T-helper 17 cell (primary cell): ENCODE data around the gene SCD. TPM values are rescaled to one million over a fixed set of nuclear protein-coding genes. Genes with fewer than 3 reads are reported as not detected.

ENCODE experiments used
- ATAC-seq: fragments of 150-1000 bp; cut with Tn5 transposase; 2 replicates; pipeline ENCODE4 v1.10.0; 2021; ENCODE audit warnings: mild to moderate bottlenecking, moderate library complexity
- DNase-seq, 3 donors: peaks; one replicate each; pipeline versions ENCODE4 v3.0.0 to v3.0.0-alpha.2; 2020 to 2021
- H3K9me3 ChIP-seq: one replicate; pipeline ENCODE4 v1.7.0; 2013; ENCODE audit warnings: low read length, mild to moderate bottlenecking; ENCODE audit not compliant: control insufficient read depth, poor library complexity, severe bottlenecking
- H3K27ac Mint-ChIP-seq: one replicate; pipeline ENCODE4 v1.8.0; 2022; ENCODE audit warnings: mild to moderate bottlenecking, moderate library complexity, mixed read lengths
- H3K27me3 Mint-ChIP-seq: one replicate; pipeline ENCODE4 v1.8.0; 2022; ENCODE audit warnings: mixed read lengths
- H3K36me3 Mint-ChIP-seq: one replicate; pipeline ENCODE4 v1.8.0; 2022; ENCODE audit warnings: low read depth, mixed read lengths
- H3K4me1 Mint-ChIP-seq: one replicate; pipeline ENCODE4 v1.8.0; 2022; ENCODE audit warnings: mild to moderate bottlenecking, mixed read lengths
- H3K4me3 Mint-ChIP-seq: one replicate; pipeline ENCODE4 v1.8.0; 2022; ENCODE audit warnings: mild to moderate bottlenecking, moderate library complexity, mixed read lengths
- total RNA-seq, 4 donors: library from RNA in 2 of 4; stranded (reverse) in 2 of 4; gene quantifications; one replicate each; pipeline ENCODE4 v1.2.3 and lab custom pipeline; 2022 to 2026

SCD gene
- total RNA-seq, 2 donors from 2014 or later, result 0.77 to 1.5 TPM

- Mint-ChIP-seq H3K36me3 (peaks cover 8% of the 10 kb centered on the region), H3K4me3 (no peak overlapping the region), H3K27ac (peak overlapping the region; percentile 12)
Observed at GRCh38 chr10:100359529-100360150, 12.6 kb downstream of the SCD start.

DNA sequence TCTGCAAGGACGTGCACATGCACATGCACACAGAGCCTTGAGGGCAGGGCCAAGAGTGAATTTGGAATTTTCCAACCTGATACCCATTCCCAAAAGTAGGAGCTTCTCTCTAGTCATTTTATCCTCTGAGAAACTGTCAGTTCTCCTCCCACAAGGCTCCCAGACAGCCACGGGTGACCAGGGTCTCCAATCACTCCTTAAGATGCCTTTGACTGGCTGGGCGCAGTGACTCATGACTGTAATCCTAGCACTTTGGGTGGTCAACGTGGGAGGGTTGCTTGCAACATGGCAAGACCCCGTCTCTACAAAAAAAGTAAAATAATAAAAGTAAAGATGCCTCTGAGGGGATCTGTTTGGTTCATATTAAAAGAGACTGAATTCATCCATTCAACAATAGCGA is 13.2 kb downstream of the SCD start:
- no peaks in the 10 kb centered on the region for H3K27me3 Mint-ChIP-seq
- H3K9me3 ChIP-seq, result no peaks in the 10 kb centered on the region
- peaks cover 6% of the 10 kb centered on the region for H3K36me3 Mint-ChIP-seq
- H3K4me1 Mint-ChIP-seq, result peaks cover 10% of the 10 kb centered on the region
- H3K27ac Mint-ChIP-seq, result no peak overlapping the region
- H3K4me3 Mint-ChIP-seq, result no peak overlapping the region
- no peak for DNase-seq
- no peak for ATAC-seq

More at GRCh38 chr10:100359529-100360150, 12.6 kb downstream of the SCD start:
- no peaks in the 10 kb centered on the region for H3K9me3 ChIP-seq
- H3K27me3 Mint-ChIP-seq, result no peaks in the 10 kb centered on the region
- DNase-seq (no peak), ATAC-seq (no peak)
- H3K4me1 Mint-ChIP-seq, result peaks cover 10% of the 10 kb centered on the region

DNA sequence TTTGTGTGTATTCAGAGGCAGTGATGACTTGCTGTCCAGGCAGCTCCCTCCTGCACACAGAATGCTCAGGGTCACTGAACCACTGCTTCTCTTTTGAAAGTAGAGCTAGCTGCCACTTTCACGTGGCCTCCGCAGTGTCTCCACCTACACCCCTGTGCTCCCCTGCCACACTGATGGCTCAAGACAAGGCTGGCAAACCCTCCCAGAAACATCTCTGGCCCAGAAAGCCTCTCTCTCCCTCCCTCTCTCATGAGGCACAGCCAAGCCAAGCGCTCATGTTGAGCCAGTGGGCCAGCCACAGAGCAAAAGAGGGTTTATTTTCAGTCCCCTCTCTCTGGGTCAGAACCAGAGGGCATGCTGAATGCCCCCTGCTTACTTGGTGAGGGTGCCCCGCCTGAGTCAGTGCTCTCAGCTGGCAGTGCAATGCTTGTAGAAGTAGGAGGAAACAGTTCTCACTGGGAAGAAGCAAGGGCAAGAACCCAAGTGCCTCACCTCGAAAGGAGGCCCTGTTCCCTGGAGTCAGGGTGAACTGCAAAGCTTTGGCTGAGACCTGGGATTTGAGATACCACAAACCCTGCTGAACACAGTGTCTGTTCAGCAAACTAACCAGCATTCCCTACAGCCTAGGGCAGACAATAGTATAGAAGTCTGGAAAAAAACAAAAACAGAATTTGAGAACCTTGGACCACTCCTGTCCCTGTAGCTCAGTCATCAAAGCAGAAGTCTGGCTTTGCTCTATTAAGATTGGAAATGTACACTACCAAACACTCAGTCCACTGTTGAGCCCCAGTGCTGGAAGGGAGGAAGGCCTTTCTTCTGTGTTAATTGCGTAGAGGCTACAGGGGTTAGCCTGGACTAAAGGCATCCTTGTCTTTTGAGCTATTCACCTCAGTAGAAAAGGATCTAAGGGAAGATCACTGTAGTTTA is 15.8 kb downstream of the SCD start:
- Mint-ChIP-seq H3K27ac (no peak overlapping the region), H3K36me3 (no peaks in the 10 kb centered on the region), H3K4me3 (no peak overlapping the region), H3K27me3 (no peaks in the 10 kb centered on the region), H3K4me1 (peaks cover 8% of the 10 kb centered on the region)
- ATAC-seq (no peak), DNase-seq (no peak)
- no peaks in the 10 kb centered on the region for H3K9me3 ChIP-seq

GRCh38 chr10:100364175-100364574 is 17.1 kb downstream of the SCD start:
- Mint-ChIP-seq H3K27me3 (no peaks in the 10 kb centered on the region), H3K4me3 (no peak overlapping the region), H3K27ac (no peak overlapping the region), H3K36me3 (no peaks in the 10 kb centered on the region), H3K4me1 (peaks cover 5% of the 10 kb centered on the region)
- DNase-seq (no peak), ATAC-seq (no peak)
- H3K9me3 ChIP-seq, result no peaks in the 10 kb centered on the region

DNA sequence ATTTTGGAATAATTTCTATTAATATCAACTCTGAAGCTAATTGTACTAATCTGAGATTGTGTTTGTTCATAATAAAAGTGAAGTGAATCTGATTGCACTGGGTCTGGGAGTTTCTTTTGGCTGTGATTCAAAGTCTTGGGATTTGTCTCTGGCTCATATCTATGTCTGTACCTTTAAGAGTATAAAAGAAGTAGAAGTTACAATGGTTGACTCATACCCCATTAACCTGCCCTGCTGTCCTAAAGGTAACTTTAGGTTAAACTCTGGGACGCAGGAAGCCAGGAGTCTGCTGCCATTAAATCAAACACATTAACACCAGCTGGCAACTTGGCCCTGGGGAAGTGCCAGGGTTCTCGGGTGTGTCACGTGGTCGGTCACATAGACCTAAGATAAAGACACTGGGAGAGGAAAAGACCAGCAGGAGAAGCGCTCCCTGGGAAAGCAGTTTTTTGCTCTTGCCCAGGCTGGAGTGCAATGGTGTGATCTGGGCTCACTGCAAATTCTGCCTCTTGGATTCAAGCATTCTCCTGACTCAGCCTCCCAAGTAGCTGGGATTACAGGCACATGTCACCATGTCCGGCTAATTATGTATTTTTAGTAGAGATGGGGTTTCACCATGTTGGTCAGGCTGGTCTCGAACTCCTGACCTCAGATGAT is 17.8 kb downstream of the SCD start:
- no peaks in the 10 kb centered on the region for H3K36me3 Mint-ChIP-seq
- ATAC-seq, result no peak
- no peak overlapping the region for H3K4me3 Mint-ChIP-seq

DNA sequence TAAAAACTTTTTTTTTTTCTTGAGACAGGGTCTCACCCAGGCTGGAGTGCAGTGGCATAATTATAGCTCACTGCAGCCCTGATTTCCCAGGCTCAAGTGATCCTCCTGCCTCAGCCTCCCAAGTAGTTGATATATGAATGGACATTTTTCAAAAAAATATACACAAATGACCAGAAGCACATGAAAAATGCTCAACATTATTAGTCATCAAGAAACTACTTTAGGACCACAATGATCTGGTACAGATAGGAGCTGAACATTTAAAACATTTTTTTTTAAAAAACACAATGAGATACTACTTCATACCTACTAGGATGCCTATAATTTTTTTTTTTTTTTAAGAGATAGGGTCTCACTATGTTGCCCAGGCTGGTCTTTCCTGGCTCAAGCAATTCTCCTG is 21.7 kb downstream of the SCD start:
- peaks cover 17% of the 10 kb centered on the region for H3K4me1 Mint-ChIP-seq
- H3K36me3 Mint-ChIP-seq, result no peaks in the 10 kb centered on the region
- H3K27ac Mint-ChIP-seq, result no peak overlapping the region
- no peaks in the 10 kb centered on the region for H3K9me3 ChIP-seq
- H3K27me3 Mint-ChIP-seq, result no peaks in the 10 kb centered on the region
- ATAC-seq, result no peak
- H3K4me3 Mint-ChIP-seq, result no peak overlapping the region
- DNase-seq, result no peak

More for the DNA sequence above, 17.8 kb downstream of the SCD start:
- H3K27me3 Mint-ChIP-seq, result no peaks in the 10 kb centered on the region
- H3K4me1 Mint-ChIP-seq, result peaks cover 5% of the 10 kb centered on the region
- DNase-seq, result no peak
- no peaks in the 10 kb centered on the region for H3K9me3 ChIP-seq
- H3K27ac Mint-ChIP-seq, result no peak overlapping the region

DNA sequence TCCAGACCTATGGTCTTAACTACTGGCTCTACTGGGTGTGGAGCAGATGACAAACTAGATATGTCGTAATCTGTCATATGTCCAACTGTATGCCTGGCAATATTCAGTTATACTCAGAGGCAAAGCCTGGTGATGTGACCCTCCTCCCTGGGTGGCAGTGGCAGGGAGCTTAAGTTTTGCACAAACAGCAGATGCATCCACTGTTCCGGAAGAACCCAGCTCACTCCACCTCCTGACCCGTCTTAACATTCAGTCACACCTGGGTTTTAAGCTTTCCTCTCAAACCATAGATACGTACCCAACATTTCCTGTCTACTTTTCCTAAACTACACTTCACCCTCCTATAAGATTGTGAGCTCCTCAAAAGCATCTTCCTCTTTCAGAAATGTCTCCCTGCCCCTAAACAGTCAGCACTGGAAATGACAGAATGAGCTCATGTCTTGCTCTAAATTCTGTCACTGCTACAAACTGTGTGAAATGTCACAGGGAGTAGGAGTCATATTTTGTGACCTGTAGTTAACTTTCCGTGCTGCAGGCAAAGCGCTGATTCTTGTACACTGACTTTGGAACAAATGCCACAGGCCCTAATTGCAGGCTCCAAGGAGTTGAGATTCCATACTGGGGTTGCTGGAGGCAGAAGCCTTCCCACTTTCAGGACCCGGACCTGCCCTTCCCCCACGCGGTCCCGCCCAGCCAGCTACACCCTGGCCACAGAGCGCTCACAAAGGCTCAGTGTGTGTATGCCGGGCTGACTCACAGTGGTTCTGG is 23.9 kb downstream of the SCD start:
- peak overlapping the region; percentile 86 for H3K4me3 Mint-ChIP-seq
- ATAC-seq (peak; percentile 47), DNase-seq (peak in 1 of 3 donors; percentile 20)
- no peaks in the 10 kb centered on the region for H3K36me3 Mint-ChIP-seq
- no peaks in the 10 kb centered on the region for H3K27me3 Mint-ChIP-seq
- no peaks in the 10 kb centered on the region for H3K9me3 ChIP-seq
- H3K27ac Mint-ChIP-seq, result peak overlapping the region; percentile 94
- H3K4me1 Mint-ChIP-seq, result peaks cover 17% of the 10 kb centered on the region

- peak overlapping the region; percentile 94 for H3K27ac Mint-ChIP-seq
- no peaks in the 10 kb centered on the region for H3K36me3 Mint-ChIP-seq
Observed at GRCh38 chr10:100371482-100372027, 24.5 kb downstream of the SCD start.

GRCh38 chr10:100372415-100373297 is 25.6 kb downstream of the SCD start:
- Mint-ChIP-seq H3K4me3 (no peak overlapping the region), H3K27me3 (no peaks in the 10 kb centered on the region), H3K36me3 (no peaks in the 10 kb centered on the region), H3K4me1 (peaks cover 14% of the 10 kb centered on the region), H3K27ac (no peak overlapping the region)
- ATAC-seq (no peak), DNase-seq (no peak)
- no peaks in the 10 kb centered on the region for H3K9me3 ChIP-seq

More at GRCh38 chr10:100371482-100372027, 24.5 kb downstream of the SCD start:
- no peaks in the 10 kb centered on the region for H3K9me3 ChIP-seq
- peak overlapping the region; percentile 86 for H3K4me3 Mint-ChIP-seq
- H3K4me1 Mint-ChIP-seq, result peaks cover 17% of the 10 kb centered on the region
- ATAC-seq, result no peak
- no peaks in the 10 kb centered on the region for H3K27me3 Mint-ChIP-seq
- DNase-seq, result no peak

DNA sequence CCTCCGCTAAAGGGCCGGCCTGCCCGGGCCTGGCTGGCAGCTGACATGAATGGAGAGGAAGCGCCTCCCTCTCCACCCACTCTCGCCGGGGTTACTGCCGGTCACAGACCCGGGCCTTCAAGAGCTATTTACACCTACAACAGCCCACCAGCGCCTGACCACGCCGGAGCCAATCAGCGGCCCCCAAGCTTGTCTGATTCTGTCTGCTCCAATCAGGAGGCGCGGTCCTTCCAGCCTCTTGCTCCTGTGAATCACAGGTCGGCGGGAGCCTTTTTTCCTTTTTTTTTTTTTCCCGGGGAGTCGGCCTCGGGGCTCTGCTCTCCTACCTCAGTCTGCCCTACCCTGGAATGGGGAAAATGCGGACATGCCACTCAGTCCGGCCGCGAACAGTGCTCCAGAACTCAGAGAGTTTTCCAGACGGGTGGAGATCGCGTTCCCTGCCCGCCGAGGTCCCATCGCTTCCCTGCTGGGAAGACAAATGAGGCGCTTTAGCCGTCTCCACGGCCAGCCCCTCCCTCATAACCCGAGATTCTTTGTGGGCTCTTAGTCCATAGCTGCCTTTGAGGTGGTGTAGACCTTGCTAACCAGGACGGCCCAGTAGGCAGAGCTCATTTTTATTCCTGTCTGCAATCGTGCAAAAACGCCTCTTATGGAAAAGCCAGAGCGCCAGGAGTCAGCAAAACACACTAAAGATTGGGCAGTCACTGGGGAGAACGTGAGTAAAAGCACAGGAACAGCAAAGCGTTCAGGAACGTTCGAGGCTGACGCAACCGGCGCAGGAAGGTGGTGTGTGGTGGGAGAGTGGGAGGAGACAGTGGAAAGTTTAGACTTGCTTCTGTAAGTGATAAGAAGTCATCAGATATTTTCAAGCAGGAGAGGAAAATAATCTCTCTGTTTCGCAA is 26.5 kb downstream of the SCD start:
- Mint-ChIP-seq H3K36me3 (no peaks in the 10 kb centered on the region), H3K4me3 (no peak overlapping the region), H3K4me1 (peaks cover 14% of the 10 kb centered on the region), H3K27me3 (no peaks in the 10 kb centered on the region), H3K27ac (no peak overlapping the region)
- ATAC-seq, result peak; percentile 89
- H3K9me3 ChIP-seq, result no peaks in the 10 kb centered on the region
- DNase-seq, result peak; percentile 53 to 70 (median 63)

DNA sequence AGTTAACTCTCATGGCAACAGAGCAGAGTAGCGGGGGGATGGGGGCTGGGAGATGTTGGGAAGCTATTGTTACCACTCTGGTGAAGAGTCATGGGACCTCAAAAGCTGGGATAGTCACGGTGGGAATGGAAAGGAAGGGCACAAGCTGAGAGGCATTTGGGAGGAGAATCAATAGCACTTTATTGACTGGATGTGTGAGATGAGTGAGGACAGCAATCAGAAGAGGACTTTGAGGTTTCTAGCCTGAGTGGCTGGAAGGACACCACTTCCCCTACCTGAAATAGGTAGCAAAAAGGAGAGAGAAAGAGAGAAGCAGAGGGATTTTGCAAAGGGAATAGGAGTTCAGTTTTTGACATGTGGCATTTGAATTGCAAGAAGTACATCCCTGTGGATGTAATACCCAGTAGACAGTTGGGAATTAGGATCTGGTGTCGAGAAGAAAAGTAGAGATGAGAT is 27.2 kb downstream of the SCD start:
- no peak overlapping the region for H3K27ac Mint-ChIP-seq
- ATAC-seq (no peak), DNase-seq (no peak)
- no peaks in the 10 kb centered on the region for H3K9me3 ChIP-seq
- H3K4me3 Mint-ChIP-seq, result no peak overlapping the region
- no peaks in the 10 kb centered on the region for H3K27me3 Mint-ChIP-seq
- H3K4me1 Mint-ChIP-seq, result peaks cover 14% of the 10 kb centered on the region
- H3K36me3 Mint-ChIP-seq, result no peaks in the 10 kb centered on the region
